HCT116 (cell line): ENCODE results near the gene TICAM1. TPM values are rescaled to one million over a fixed set of nuclear protein-coding genes. Genes with fewer than 3 reads are reported as not detected.

Experiments
- ATAC-seq: fragments of 200-7000 bp; cut with Tn5 transposase; 2 replicates; pipeline ENCODE4 v1.9.1; 2020; ENCODE audit warnings: mild to moderate bottlenecking, moderate library complexity
- BruUV-seq: library from RNA; stranded (reverse); fragments of 400-500 nt; replicated peaks from 2 replicates; lab custom pipeline; 2021; lab: Mats Ljungman, UMichigan
- CTCF ChIA-PET: fragments of 300-600 bp; sonication (Branson Sonifier 250); formaldehyde crosslinking; loops from one replicate; lab custom pipeline; 2021; ENCODE audit warnings: antibody characterized with exemption; lab: Charles Lee
- POLR2A ChIA-PET: fragments of 300-600, 350-600 bp; sonication (Branson Sonifier 250); formaldehyde crosslinking; loops from one replicate; lab custom pipeline; 2021; ENCODE audit warnings: antibody characterized with exemption; lab: Charles Lee
- RAD21 ChIA-PET, 2 experiments: fragments of 300-600 bp; sonication (Branson Sonifier 250); formaldehyde crosslinking; loops; one replicate each; lab custom pipeline; 2023; ENCODE audit warnings: low total read pairs in 2 of 2; ENCODE audit not compliant: uncharacterized antibody in 2 of 2, unreplicated experiment in 2 of 2, low non-redundant PET in 1 of 2; lab: Charles Lee
- DNase-seq: peaks from one replicate; pipeline ENCODE4 v3.0.0-alpha.2; 2010; ENCODE audit warnings: low read depth, low spot score
- H2AFZ ChIP-seq: fragments of 200-600 bp; shearing (Covaris generic), sonication (generic); 2 replicates; pipeline ENCODE4 v1.6.1; 2017; ENCODE audit warnings: low read depth, mixed run types, mixed read lengths, antibody characterized with exemption, low read length; ENCODE audit not compliant: poor library complexity, severe bottlenecking
- H3K27ac ChIP-seq: 2 replicates; pipeline ENCODE4 v1.5.1; 2012; ENCODE audit warnings: low read depth, low read length
- H3K27me3 ChIP-seq: fragments of 200-600 bp; sonication (generic); 2 replicates; pipeline ENCODE4 v1.6.1; 2016; ENCODE audit warnings: mixed run types, low read length, mixed read lengths; ENCODE audit not compliant: insufficient read depth
- H3K36me3 ChIP-seq, 2 experiments: fragments of 200-500 bp in 1 of 2; fragments of 200-600 bp in 1 of 2; sonication (Bioruptor generic) in 1 of 2; sonication (generic) in 1 of 2; 2 replicates each; pipeline versions ENCODE4 v1.5.1 to v1.6.1; 2014 to 2016; ENCODE audit warnings: low read length in 2 of 2, inconsistent platforms in 1 of 2, mixed read lengths in 1 of 2, mixed run types in 1 of 2; ENCODE audit not compliant: insufficient read depth in 2 of 2, control insufficient read depth in 1 of 2
- H3K4me1 ChIP-seq, 2 experiments: fragments of 200-600 bp in 1 of 2; sonication (generic) in 1 of 2; 2 replicates each; pipeline versions ENCODE4 v1.5.1 to v1.6.1; 2012 to 2017; ENCODE audit warnings: low read length in 2 of 2, inconsistent platforms in 1 of 2, mild to moderate bottlenecking in 1 of 2, mixed read lengths in 1 of 2, mixed run types in 1 of 2, moderate library complexity in 1 of 2; ENCODE audit not compliant: insufficient read depth in 2 of 2, control insufficient read depth in 1 of 2
- H3K4me2 ChIP-seq: fragments of 200-600 bp; sonication (generic); 2 replicates; pipeline ENCODE4 v1.6.1; 2017; ENCODE audit warnings: mixed run types, low read length, mixed read lengths
- H3K4me3 ChIP-seq, 2 experiments: fragments of 200-600 bp in 1 of 2; sonication (generic) in 1 of 2; replicated peaks in 1 of 2; 2 replicates each; pipeline ENCODE4 v1.5.1; 2011 to 2016; ENCODE audit warnings: low read length in 2 of 2, control low read depth in 1 of 2, low read depth in 1 of 2, mild to moderate bottlenecking in 1 of 2, mixed read lengths in 1 of 2, mixed run types in 1 of 2
- H3K79me2 ChIP-seq: fragments of 200-600 bp; sonication (generic); 2 replicates; pipeline ENCODE4 v1.6.1; 2017; ENCODE audit warnings: mild to moderate bottlenecking, mixed run types, low read length, moderate library complexity, mixed read lengths; ENCODE audit not compliant: insufficient read depth
- H3K9ac ChIP-seq: fragments of 200-600 bp; sonication (generic); 2 replicates; pipeline ENCODE4 v1.6.1; 2016; ENCODE audit warnings: low read length, mixed read lengths
- H3K9me2 ChIP-seq: fragments of 200-600 bp; sonication (generic), shearing (Covaris generic); 2 replicates; pipeline ENCODE4 v1.6.1; 2017; ENCODE audit warnings: mixed run types, mild to moderate bottlenecking, moderate library complexity; ENCODE audit not compliant: insufficient read depth
- H3K9me3 ChIP-seq, 2 experiments: fragments of 200-500 bp in 1 of 2; fragments of 200-600 bp in 1 of 2; sonication (Bioruptor generic) in 1 of 2; sonication (generic) in 1 of 2; 2 replicates each; pipeline ENCODE4 v1.6.1; 2014 to 2017; ENCODE audit warnings: low read length in 2 of 2, mixed read lengths in 2 of 2, inconsistent platforms in 1 of 2, low read depth in 1 of 2, mild to moderate bottlenecking in 1 of 2, mixed run types in 1 of 2, moderate library complexity in 1 of 2; ENCODE audit not compliant: control insufficient read depth in 1 of 2, insufficient read depth in 1 of 2
- H4K20me1 ChIP-seq: fragments of 200-600 bp; sonication (generic), shearing (Covaris generic); 2 replicates; pipeline ENCODE4 v1.6.1; 2017; ENCODE audit warnings: mixed run types, mild to moderate bottlenecking, moderate library complexity; ENCODE audit not compliant: insufficient read depth
- CBX3 ChIP-seq: IDR thresholded peaks from 2 replicates; pipeline ENCODE4 v1.6.1; 2012; ENCODE audit warnings: low read depth
- CEBPB ChIP-seq: IDR thresholded peaks from 2 replicates; pipeline ENCODE4 v1.6.1; 2012; ENCODE audit warnings: low read depth
- EGR1 ChIP-seq: IDR thresholded peaks from 2 replicates; pipeline ENCODE4 v1.6.1; 2012; ENCODE audit warnings: low read depth
- ELF1 ChIP-seq: IDR thresholded peaks from 2 replicates; pipeline ENCODE4 v1.6.1; 2012; ENCODE audit warnings: low read depth, borderline replicate concordance
- EZH2phosphoT487 ChIP-seq: fragments of 200-600 bp; IDR thresholded peaks from 2 replicates; pipeline ENCODE4 v1.6.1; 2018; ENCODE audit warnings: antibody characterized with exemption, borderline replicate concordance
- FOSL1 ChIP-seq: IDR thresholded peaks from 2 replicates; pipeline ENCODE4 v1.6.1; 2012; ENCODE audit warnings: low read depth
- JUND ChIP-seq: IDR thresholded peaks from 2 replicates; pipeline ENCODE4 v1.6.1; 2012
- POLR2A ChIP-seq: IDR thresholded peaks from 2 replicates; pipeline ENCODE4 v1.7.0; 2011; ENCODE audit warnings: borderline replicate concordance; ENCODE audit not compliant: insufficient read depth, insufficient read length; ENCODE audit errors: extremely low read depth
- SIN3A ChIP-seq: IDR thresholded peaks from 2 replicates; pipeline ENCODE4 v1.6.1; 2012; ENCODE audit warnings: low read depth
- SP1 ChIP-seq: IDR thresholded peaks from 2 replicates; pipeline ENCODE4 v1.6.1; 2012; ENCODE audit warnings: low read depth
- SRF ChIP-seq: IDR thresholded peaks from 2 replicates; pipeline ENCODE4 v1.6.1; 2012; ENCODE audit warnings: low read depth
- TCF7L2 ChIP-seq: IDR thresholded peaks from 2 replicates; pipeline ENCODE4 v1.7.0; 2011; ENCODE audit warnings: borderline replicate concordance, inconsistent platforms; ENCODE audit not compliant: insufficient read depth, insufficient read length; ENCODE audit errors: extremely low read depth
- ZFX ChIP-seq: fragments of 450-650 bp; IDR thresholded peaks from 2 replicates; pipeline ENCODE4 v1.6.1; 2017
- ZNF274 ChIP-seq: fragments of 200-500 bp; sonication (Bioruptor generic); IDR thresholded peaks from 2 replicates; pipeline ENCODE4 v1.6.1; 2014; ENCODE audit warnings: mild to moderate bottlenecking, low read depth, low read length, inconsistent platforms
- intact Hi-C: fragments of 100-400 bp; cut with micrococcal nuclease; formaldehyde crosslinking; loops from 2 replicates; pipeline ENCODE4 v1.10.0; 2022
- total RNA-seq: library from RNA; stranded (reverse); gene quantifications from one replicate; pipeline ENCODE4 v1.2.1, GENCODE V29; 2021; ENCODE audit not compliant: unreplicated experiment
- TF ChIP-seq, protein P1 (sequence below): IDR thresholded peaks from 2 replicates; pipeline ENCODE4 v1.6.1; 2012

TICAM1 gene
- total RNA-seq, 1 experiment from 2014 or later, result 28.7 TPM

DNA sequence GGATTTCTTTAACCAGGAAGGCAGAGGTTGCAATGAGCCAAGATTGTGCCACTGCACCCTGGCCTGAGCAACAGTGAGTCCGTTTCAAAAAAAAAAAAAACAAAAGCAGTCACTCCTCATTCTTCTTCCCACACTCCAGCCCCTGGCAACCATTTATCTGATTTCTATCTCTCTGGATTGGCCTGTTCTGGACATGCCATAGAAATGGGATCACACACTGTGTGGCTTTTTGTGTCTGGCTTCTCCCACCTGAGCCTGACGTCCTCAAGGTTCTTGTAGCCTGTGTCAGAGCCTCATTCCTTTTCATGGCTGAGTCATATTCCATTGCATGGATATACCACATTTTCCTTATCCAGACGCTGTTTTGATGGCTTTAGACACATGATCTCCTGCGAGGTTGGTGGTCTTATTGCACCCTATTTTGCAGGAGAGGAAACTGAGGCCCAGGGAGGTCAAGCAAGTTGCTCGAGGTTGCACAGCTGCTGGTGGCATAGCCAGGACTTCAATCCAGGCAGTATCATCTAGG is 55.8 kb downstream of the TICAM1 start (continued):
- no peak for TF ChIP-seq EZH2phosphoT487
- no peak for TF ChIP-seq JUND
- no peak for TF ChIP-seq ZNF274
- TF ChIP-seq SIN3A, result no peak
- no peak for TF ChIP-seq POLR2A

DNA sequence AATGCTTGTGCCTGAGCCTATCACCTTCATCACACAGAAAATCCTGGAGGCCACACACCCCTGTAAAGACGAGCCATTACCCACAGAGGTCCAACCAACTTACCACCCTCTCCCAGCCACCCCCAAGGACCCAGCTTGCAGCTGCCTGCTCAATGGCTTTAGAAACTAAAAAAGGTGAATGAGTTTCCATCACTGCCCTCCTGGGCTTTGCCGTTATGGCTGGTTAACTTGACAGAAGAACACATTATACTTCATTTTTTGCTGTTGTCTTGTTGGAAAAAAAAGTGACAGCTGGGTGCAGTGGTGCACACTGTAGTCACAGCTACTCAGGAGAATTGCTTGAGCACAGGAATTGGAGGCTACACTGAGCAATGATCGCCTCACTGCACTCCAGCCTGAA is 57.4 kb downstream of the TICAM1 start:
- Histone ChIP-seq H3K36me3 (no peaks in the 10 kb centered on the region), H3K4me2 (peak overlapping the region; percentile 40; the same call in 1 of the 2 replicates), H3K9me2 (no peaks in the 10 kb centered on the region), H4K20me1 (no peaks in the 10 kb centered on the region), H3K9me3 (no peaks in the 10 kb centered on the region), H2AFZ (no peak overlapping the region), H3K27ac (no peak overlapping the region), H3K79me2 (no peaks in the 10 kb centered on the region), H3K9ac (no peak overlapping the region), H3K4me1 (peaks cover 10 to 21% of the 10 kb centered on the region in 2 experiments), H3K27me3 (0 out of 2 replicates have a peak, but pooled peaks cover 4% of the 10 kb centered on the region), H3K4me3 (no peak overlapping the region)
- ChIA-PET POLR2A (no interaction called here), CTCF (no interaction called here), RAD21 (no interaction called here)
- ATAC-seq (no peak), DNase-seq (no peak)
- no TSS peak for BruUV-seq
- TF ChIP-seq TCF7L2 (no peak), SP1 (no peak), POLR2A (no peak), CBX3 (no peak), FOSL1 (no peak), EGR1 (no peak), ZFX (no peak), CEBPB (no peak), ELF1 (no peak), SRF (no peak)
- TF ChIP-seq, protein P1, sequence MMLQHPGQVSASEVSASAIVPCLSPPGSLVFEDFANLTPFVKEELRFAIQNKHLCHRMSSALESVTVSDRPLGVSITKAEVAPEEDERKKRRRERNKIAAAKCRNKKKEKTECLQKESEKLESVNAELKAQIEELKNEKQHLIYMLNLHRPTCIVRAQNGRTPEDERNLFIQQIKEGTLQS, result no peak
- intact Hi-C loops, result no loop called here
